ENCODE results near the gene ITGAV.
A peak's percentile ranks its signal among the peaks of the same experiment; 100 is the strongest.

ITGAV gene

GRCh38 chr2:186687807-186688211, 98.0 kb downstream of the ITGAV start:
- peak; percentile 71 for DNase-seq

GRCh38 chr2:186688813-186689212, 99.0 kb downstream of the ITGAV start:
- DNase-seq = no peak

- no peak for DNase-seq
Observed at GRCh38 chr2:186690786-186691185, 100.9 kb downstream of the ITGAV start.

- no peak for DNase-seq
Observed at GRCh38 chr2:186691231-186691630, 101.4 kb downstream of the ITGAV start.

- DNase-seq = peak; percentile 30
Observed at GRCh38 chr2:186691900-186692299, 102.0 kb downstream of the ITGAV start.

- DNase-seq = peak; percentile 76
Observed at GRCh38 chr2:186693446-186693832, 103.6 kb downstream of the ITGAV start.

- peak; percentile 53 for DNase-seq
Observed at GRCh38 chr2:186695081-186695756, 105.4 kb downstream of the ITGAV start.

- DNase-seq = peak; percentile 41
Observed at GRCh38 chr2:186696290-186696689, 106.4 kb downstream of the ITGAV start.

GRCh38 chr2:186696804-186697203, 106.9 kb downstream of the ITGAV start:
- no peak for DNase-seq

- DNase-seq = no peak
Observed at GRCh38 chr2:186697536-186697935, 107.7 kb downstream of the ITGAV start.

GRCh38 chr2:186699742-186700141, 109.9 kb downstream of the ITGAV start:
- no peak for DNase-seq

GRCh38 chr2:186702006-186702405, 112.2 kb downstream of the ITGAV start:
- DNase-seq = peak; percentile 29

- DNase-seq = peak; percentile 23
Observed at GRCh38 chr2:186702501-186702900, 112.6 kb downstream of the ITGAV start.

GRCh38 chr2:186704897-186705296, 115.0 kb downstream of the ITGAV start:
- peak; percentile 61 for DNase-seq

- DNase-seq = peak; percentile 54
Observed at GRCh38 chr2:186709529-186710450, 119.9 kb downstream of the ITGAV start.

- no peak for DNase-seq
Observed at GRCh38 chr2:186713691-186714090, 123.8 kb downstream of the ITGAV start.

- DNase-seq = peak; percentile 78
Observed at GRCh38 chr2:186714611-186715010, 124.8 kb downstream of the ITGAV start.

- no peak for DNase-seq
Observed at GRCh38 chr2:186716004-186716403, 126.1 kb downstream of the ITGAV start.

- peak; percentile 40 for DNase-seq
Observed at GRCh38 chr2:186716899-186717298, 127.0 kb downstream of the ITGAV start.

- peak; percentile 79 for DNase-seq
Observed at GRCh38 chr2:186717320-186718007, 127.6 kb downstream of the ITGAV start.

GRCh38 chr2:186718122-186718521, 128.3 kb downstream of the ITGAV start:
- DNase-seq = peak; percentile 29

GRCh38 chr2:186718903-186719302, 129.0 kb downstream of the ITGAV start:
- DNase-seq = peak; percentile 90

GRCh38 chr2:186721956-186722355, 132.1 kb downstream of the ITGAV start:
- DNase-seq = peak; percentile 73
